HepG2 (cell line): ENCODE data around the gene CLPTM1L. TPM values are rescaled to one million over a fixed set of nuclear protein-coding genes. Genes with fewer than 3 reads are reported as not detected.

Experiments
- ATAC-seq: fragments of 200-7000 bp; cut with Tn5 transposase; 3 replicates; pipeline ENCODE4 v1.9.1; 2020; ENCODE audit warnings: mild to moderate bottlenecking, moderate library complexity
- BruUV-seq: library from RNA; stranded (reverse); fragments of 400-500 nt; replicated peaks from 2 replicates; lab custom pipeline; 2021; lab: Mats Ljungman, UMichigan
- CTCF ChIA-PET: fragments of 300-600 bp; formaldehyde crosslinking; extraction: SDS; loops from one replicate; lab custom pipeline; 2021; ENCODE audit warnings: low total read pairs, inconsistent platforms, low intra/inter-chr PET ratio; lab: Yijun Ruan, JAX
- POLR2A ChIA-PET: fragments of 350-600 bp; sonication (Branson Sonifier 250); formaldehyde crosslinking; loops from one replicate; lab custom pipeline; 2020; ENCODE audit warnings: antibody characterized with exemption, inconsistent platforms; lab: Yijun Ruan, JAX
- DNase-seq: peaks from one replicate; pipeline ENCODE4 v3.0.0-alpha.2; 2015; ENCODE audit warnings: low spot score
- FAIRE-seq: peaks from 3 replicates; lab custom pipeline; 2011; peaks lifted over from hg19 to GRCh38; lab: Jason Lieb, UNC
- H2AFZ ChIP-seq: one replicate; pipeline ENCODE4 v1.6.1; 2011; ENCODE audit warnings: low read length, inconsistent platforms
- H3K27ac ChIP-seq: fragments of 300-600 bp; 3 replicates; pipeline ENCODE4 v1.8.0; 2011; ENCODE audit warnings: mixed run types, mild to moderate bottlenecking, mixed read lengths, low read length, inconsistent platforms; ENCODE audit not compliant: insufficient read depth; ENCODE audit errors: extremely low read length
- H3K27me3 ChIP-seq, 2 experiments: fragments of 200-600 bp in 1 of 2; 2 replicates in 1 of 2; 3 replicates in 1 of 2; pipeline versions ENCODE4 v1.6.0 to v1.8.0; 2011; ENCODE audit warnings: low read length in 2 of 2, mild to moderate bottlenecking in 2 of 2, moderate library complexity in 2 of 2, inconsistent platforms in 1 of 2; ENCODE audit not compliant: insufficient read depth in 2 of 2, control insufficient read depth in 1 of 2
- H3K36me3 ChIP-seq, 2 experiments: fragments of 200-600 bp in 1 of 2; replicated peaks in 1 of 2; 2 replicates in 1 of 2; 3 replicates in 1 of 2; pipeline versions ENCODE4 v1.5.1 to v1.8.0; 2011; ENCODE audit warnings: low read length in 2 of 2, inconsistent platforms in 1 of 2; ENCODE audit not compliant: insufficient read depth in 2 of 2, control insufficient read depth in 1 of 2
- H3K4me1 ChIP-seq: 2 replicates; pipeline ENCODE4 v1.5.1; 2012; ENCODE audit warnings: low read length, inconsistent platforms; ENCODE audit not compliant: insufficient read depth
- H3K4me2 ChIP-seq: 2 replicates; pipeline ENCODE4 v1.6.0; 2011; ENCODE audit warnings: low read depth, low read length, inconsistent platforms
- H3K4me3 ChIP-seq, 3 experiments: fragments of 200-600 bp in 1 of 3; sonication (generic), shearing (Covaris generic) in 1 of 3; replicated peaks in 1 of 3; 2 replicates each; pipeline ENCODE4 v1.5.1; 2011 to 2016; ENCODE audit warnings: low read length in 3 of 3, inconsistent platforms in 2 of 3, low read depth in 2 of 3, mild to moderate bottlenecking in 2 of 3, control low read depth in 1 of 3, mixed read lengths in 1 of 3; ENCODE audit not compliant: insufficient read depth in 1 of 3
- H3K79me2 ChIP-seq: one replicate; pipeline ENCODE4 v1.6.1; 2011; ENCODE audit warnings: low read length, inconsistent platforms; ENCODE audit not compliant: insufficient read depth
- H3K9ac ChIP-seq: 2 replicates; pipeline ENCODE4 v1.6.0; 2011; ENCODE audit warnings: mild to moderate bottlenecking, low read depth, low read length, inconsistent platforms; ENCODE audit not compliant: insufficient read depth
- H3K9me3 ChIP-seq: 2 replicates; pipeline ENCODE4 v1.5.1; 2012; ENCODE audit warnings: mild to moderate bottlenecking, low read length
- H4K20me1 ChIP-seq: 2 replicates; pipeline ENCODE4 v1.6.0; 2011; ENCODE audit warnings: inconsistent platforms, mild to moderate bottlenecking, low read length, moderate library complexity; ENCODE audit not compliant: insufficient read depth
- FOXK1 ChIP-seq: sonication (generic); formaldehyde crosslinking; IDR thresholded peaks from 2 replicates; pipeline ENCODE4 v1.4.0; 2020; ENCODE audit warnings: low read depth, missing genetic modification reagents, borderline replicate concordance
- GTF3A ChIP-seq: sonication (generic); formaldehyde crosslinking; conservative IDR thresholded peaks from 2 replicates; pipeline ENCODE4 v1.4.0; 2020; ENCODE audit warnings: mild to moderate bottlenecking, missing genetic modification reagents
- MATR3 ChIP-seq: sonication (generic); formaldehyde crosslinking; IDR thresholded peaks from 2 replicates; pipeline ENCODE4 v1.4.0; 2020; ENCODE audit warnings: missing genetic modification reagents
- NR2F2 ChIP-seq: IDR thresholded peaks from 2 replicates; pipeline ENCODE4 v1.6.1; 2012; ENCODE audit warnings: low read depth, inconsistent platforms, borderline replicate concordance
- RERE ChIP-seq: IDR thresholded peaks from 2 replicates; pipeline ENCODE4 v1.6.1; 2016; ENCODE audit warnings: low read depth, missing genetic modification reagents, missing compliant biosample characterization
- SIN3B ChIP-seq: fragments of 150-350 bp; IDR thresholded peaks from 2 replicates; pipeline ENCODE4 v1.6.1; 2014; ENCODE audit warnings: low read length
- TEAD3 ChIP-seq: optimal IDR thresholded peaks from 2 replicates; pipeline ENCODE3; 2016; ENCODE audit warnings: borderline replicate concordance
- ZC3H13 ChIP-seq: sonication (generic); formaldehyde crosslinking; IDR thresholded peaks from 2 replicates; pipeline ENCODE4 v1.8.1; 2023; ENCODE audit warnings: mild to moderate bottlenecking, missing genetic modification reagents, moderate library complexity
- ZNF160 ChIP-seq: sonication (generic); formaldehyde crosslinking; IDR thresholded peaks from 2 replicates; pipeline ENCODE4 v1.8.0; 2022; ENCODE audit warnings: mild to moderate bottlenecking, inconsistent platforms, missing genetic modification reagents
- ZNF503 ChIP-seq: sonication (generic); formaldehyde crosslinking; IDR thresholded peaks from 2 replicates; pipeline ENCODE4 v1.4.0; 2020; ENCODE audit warnings: missing genetic modification reagents
- ZNF543 ChIP-seq: sonication (generic); formaldehyde crosslinking; IDR thresholded peaks from 2 replicates; pipeline ENCODE4 v1.4.0; 2020; ENCODE audit warnings: mild to moderate bottlenecking, missing genetic modification reagents
- ZSCAN30 ChIP-seq: sonication (generic); formaldehyde crosslinking; IDR thresholded peaks from 2 replicates; pipeline ENCODE4 v1.5.0; 2020; ENCODE audit warnings: mild to moderate bottlenecking, missing genetic modification reagents
- WGBS: methylation state at CpG from one replicate; pipeline ENCODE4 v1.1.6; 2017; ENCODE audit warnings: low lambda C conversion rate; 5-methylcytosine and 5-hydroxymethylcytosine counted together
- in situ Hi-C: cut with HindIII; loops from 2 replicates; pipeline ENCODE4 v1.10.0; 2017; ENCODE audit warnings: low pct_unique_long_range_greater_than_20kb; ENCODE audit not compliant: extremely low pct_ligation_motif_present
- intact Hi-C: fragments of 100-400 bp; cut with micrococcal nuclease; formaldehyde crosslinking; loops from one replicate; pipeline ENCODE4 v1.10.0; 2022; ENCODE audit not compliant: unreplicated experiment
- polyA plus RNA-seq, 8 experiments: library from polyadenylated mRNA; depleted of rRNA in 3 of 8; stranded (reverse) in 7 of 8; unstranded in 1 of 8; fragments of >200 nt; fragmentation: Illumina TruSeq in 4 of 8; extraction: Trizol in 4 of 8; gene quantifications; 2 replicates each; pipeline versions ENCODE4 v1.2.1 to v1.2.3, GENCODE V29; 2011 to 2016; ENCODE audit warnings: low read depth in 4 of 8, missing spikeins in 1 of 8, mixed read lengths in 1 of 8; ENCODE audit not compliant: insufficient read depth in 1 of 8
- total RNA-seq, 5 experiments: library from RNA; depleted of rRNA; stranded (reverse); fragments of >200 nt; fragmentation: Illumina TruSeq; extraction: Trizol; gene quantifications; 2 replicates each; pipeline ENCODE4 v1.2.3, GENCODE V29; 2016; ENCODE audit warnings: low read depth in 1 of 5

The CLPTM1L gene
- total and polyA plus RNA-seq, 2 of the 13 experiments (the other 11 are each of a cell fraction or from before 2014, with no cell fraction given): 80.3 to 124 TPM

- no peak for TF ChIP-seq NR2F2
These were observed 9.7 kb upstream of the CLPTM1L start (continued) for GRCh38 chr5:1354576-1354975.

- WGBS: 15% methylated on average over 4 of the region's 10 CpGs
- Histone ChIP-seq H3K4me1 (no peaks in the 10 kb centered on the region; the same call in 1 of the 2 replicates), H2AFZ (no peak overlapping the region), H3K9ac (no peak overlapping the region), H3K4me3 (no peak overlapping the region), H3K9me3 (no peaks in the 10 kb centered on the region), H3K36me3 (no peaks in the 10 kb centered on the region), H3K4me2 (no peak overlapping the region), H3K79me2 (no peaks in the 10 kb centered on the region), H3K27ac (no peak overlapping the region), H3K27me3 (peaks cover 8 to 35% of the 10 kb centered on the region in 2 experiments), H4K20me1 (no peaks in the 10 kb centered on the region)
- no TSS peak for BruUV-seq
- FAIRE-seq (no peak), DNase-seq (no peak), ATAC-seq (no peak)
- ChIA-PET POLR2A (no interaction called here), CTCF (no interaction called here)
- in situ Hi-C loops: no loop called here
- intact Hi-C loops: no loop called here
- TF ChIP-seq TEAD3 (CRISPR knock-in tag): no peak
- no peak for TF ChIP-seq ZSCAN30 (CRISPR knock-in tag)
- TF ChIP-seq FOXK1 (CRISPR knock-in tag): no peak
- no peak for TF ChIP-seq ZC3H13 (CRISPR knock-in tag)
- no peak for TF ChIP-seq ZNF543 (CRISPR knock-in tag)
- TF ChIP-seq GTF3A (CRISPR knock-in tag): no peak
- no peak for TF ChIP-seq MATR3 (CRISPR knock-in tag)
- TF ChIP-seq SIN3B: no peak
- no peak for TF ChIP-seq ZNF160 (CRISPR knock-in tag)
- TF ChIP-seq RERE (CRISPR knock-in tag): no peak
- no peak for TF ChIP-seq ZNF503 (CRISPR knock-in tag)
These were observed 7.6 kb upstream of the CLPTM1L start for GRCh38 chr5:1352231-1353219.
